Measurements from ENCODE around the gene MTREX. TPM values are rescaled to one million over a fixed set of nuclear protein-coding genes. Genes with fewer than 3 reads are reported as not detected.
A peak's percentile ranks its signal among the peaks of the same experiment; 100 is the strongest.

The MTREX gene
- total RNA-seq, 2 experiments from 2014 or later, result 50.9 to 54.5 TPM

GRCh38 chr5:55320571-55320970, 12.8 kb downstream of the MTREX start:
- Mint-ChIP-seq H3K36me3 (ENCODE audit: low read depth) (peaks cover 59% of the 10 kb centered on the region), H3K27ac (no peak overlapping the region), H3K4me1 (ENCODE audit: low read depth) (peaks cover 65% of the 10 kb centered on the region), H3K9me3 (no peaks in the 10 kb centered on the region), H3K27me3 (no peaks in the 10 kb centered on the region), H3K4me3 (no peak overlapping the region)
- no peaks in the 10 kb centered on the region for H3K9me3 ChIP-seq (ENCODE audit: control insufficient read depth in 1 of 2, insufficient read depth in 1 of 2, low read length in 2 of 2)
- H3K4me3 ChIP-seq (ENCODE audit: low read length), result no peak overlapping the region
- POLR2A ChIA-PET, result no interaction called here
- H3K27me3 ChIP-seq (ENCODE audit: control insufficient read depth in 1 of 2, insufficient read depth in 2 of 2, low read length in 2 of 2), result no peaks in the 10 kb centered on the region
- intact Hi-C loops (cut with DNase I, micrococcal nuclease), result loop anchor here in 1 of 2 experiments (5.0 kb wide), 1 partner anchor 372 kb away; no protein-coding TSS in a partner anchor
- H3K4me1 ChIP-seq (ENCODE audit: insufficient read depth, low read length), result no peaks in the 10 kb centered on the region
- DNase-seq, result no peak
- no peak for TF ChIP-seq CTCF (IDR thresholded peaks at IDR 0.05)
- peaks cover 15% of the 10 kb centered on the region for H3K36me3 ChIP-seq (ENCODE audit: insufficient read depth, low read length)
- no peak for ATAC-seq (ENCODE audit: poor library complexity)
- CTCF ChIA-PET, result no interaction called here
- no peak overlapping the region for H3K27ac ChIP-seq (ENCODE audit: low read depth in 1 of 2, low read length in 2 of 2)

- no peaks in the 10 kb centered on the region for H3K4me1 ChIP-seq (ENCODE audit: insufficient read depth, low read length)
- Mint-ChIP-seq H3K4me3 (no peak overlapping the region), H3K27ac (no peak overlapping the region), H3K36me3 (ENCODE audit: low read depth) (peaks cover 63% of the 10 kb centered on the region), H3K4me1 (ENCODE audit: low read depth) (peaks cover 49% of the 10 kb centered on the region), H3K27me3 (no peaks in the 10 kb centered on the region), H3K9me3 (no peaks in the 10 kb centered on the region)
- no peaks in the 10 kb centered on the region for H3K27me3 ChIP-seq (ENCODE audit: control insufficient read depth in 1 of 2, insufficient read depth in 2 of 2, low read length in 2 of 2)
- DNase-seq (no peak), ATAC-seq (ENCODE audit: poor library complexity) (no peak)
- H3K27ac ChIP-seq (ENCODE audit: low read depth in 1 of 2, low read length in 2 of 2), result no peak overlapping the region
- ChIA-PET CTCF (interaction anchor here (1.1 kb wide), 1 partner anchor 12 kb away, joined by 3 read pairs; no protein-coding TSS in a partner anchor), POLR2A (interaction anchor here (1.4 kb wide), 1 partner anchor 16 kb away, joined by 4 read pairs; the partner anchor contains the start of genes DHX29 and MTREX)
- no peak overlapping the region for H3K4me3 ChIP-seq (ENCODE audit: low read length)
- intact Hi-C loops (cut with DNase I, micrococcal nuclease), result loop anchor here in 1 of 2 experiments (2.0 to 5.0 kb wide), 2 partner anchors 15 to 368 kb away; no protein-coding TSS in a partner anchor
- H3K9me3 ChIP-seq (ENCODE audit: control insufficient read depth in 1 of 2, insufficient read depth in 1 of 2, low read length in 2 of 2), result no peaks in the 10 kb centered on the region
- no peak for TF ChIP-seq CTCF (IDR thresholded peaks at IDR 0.05)
- peaks cover 42% of the 10 kb centered on the region for H3K36me3 ChIP-seq (ENCODE audit: insufficient read depth, low read length)
Observed at GRCh38 chr5:55324006-55324405, 16.2 kb downstream of the MTREX start.

GRCh38 chr5:55324815-55325418, 17.1 kb downstream of the MTREX start:
- Mint-ChIP-seq H3K27me3 (no peaks in the 10 kb centered on the region), H3K4me3 (no peak overlapping the region), H3K4me1 (ENCODE audit: low read depth) (peaks cover 48% of the 10 kb centered on the region), H3K9me3 (no peaks in the 10 kb centered on the region), H3K27ac (no peak overlapping the region), H3K36me3 (ENCODE audit: low read depth) (peaks cover 72% of the 10 kb centered on the region)
- TF ChIP-seq CTCF (IDR thresholded peaks at IDR 0.05), result peak; percentile 61
- no peak overlapping the region for H3K27ac ChIP-seq (ENCODE audit: low read depth in 1 of 2, low read length in 2 of 2)
- ATAC-seq (ENCODE audit: poor library complexity) (peak; percentile 82), DNase-seq (peak in 3 of 14 experiments; percentile 58 to 60 (median 59))
- no peaks in the 10 kb centered on the region for H3K9me3 ChIP-seq (ENCODE audit: control insufficient read depth in 1 of 2, insufficient read depth in 1 of 2, low read length in 2 of 2)
- H3K4me3 ChIP-seq (ENCODE audit: low read length), result no peak overlapping the region
- intact Hi-C loops (cut with DNase I, micrococcal nuclease), result loop anchor here (2.0 to 5.0 kb wide), 2 partner anchors 16 to 367 kb away; no protein-coding TSS in a partner anchor
- ChIA-PET POLR2A (no interaction called here), CTCF (interaction anchor here (0.6 kb wide), 1 partner anchor 15 kb away, joined by 3 read pairs; no protein-coding TSS in a partner anchor)
- H3K4me1 ChIP-seq (ENCODE audit: insufficient read depth, low read length), result peaks cover under 1% of the 10 kb centered on the region
- H3K36me3 ChIP-seq (ENCODE audit: insufficient read depth, low read length), result peaks cover 49% of the 10 kb centered on the region
- no peaks in the 10 kb centered on the region for H3K27me3 ChIP-seq (ENCODE audit: control insufficient read depth in 1 of 2, insufficient read depth in 2 of 2, low read length in 2 of 2)
